Endothelial cell (in vitro differentiated cells): ENCODE measurements around the gene FUBP3. TPM values are rescaled to one million over a fixed set of nuclear protein-coding genes. Genes with fewer than 3 reads are reported as not detected.

Experiments used
- DNase-seq: peaks from one replicate; pipeline ENCODE4 v3.0.0; 2021; ENCODE audit warnings: low spot score
- H3K27ac Mint-ChIP-seq: one replicate; pipeline ENCODE4 v1.8.0; 2021; ENCODE audit warnings: mixed read lengths, inconsistent platforms; ENCODE audit not compliant: unreplicated experiment
- H3K27me3 Mint-ChIP-seq: one replicate; pipeline ENCODE4 v1.8.0; 2021; ENCODE audit warnings: mild to moderate bottlenecking, moderate library complexity, mixed read lengths, inconsistent platforms; ENCODE audit not compliant: unreplicated experiment
- H3K36me3 Mint-ChIP-seq: one replicate; pipeline ENCODE4 v1.8.0; 2021; ENCODE audit warnings: mild to moderate bottlenecking, low read depth, mixed read lengths, inconsistent platforms; ENCODE audit not compliant: unreplicated experiment
- H3K4me1 Mint-ChIP-seq: one replicate; pipeline ENCODE4 v1.8.0; 2021; ENCODE audit warnings: mild to moderate bottlenecking, mixed read lengths, inconsistent platforms; ENCODE audit not compliant: unreplicated experiment
- H3K4me3 Mint-ChIP-seq: one replicate; pipeline ENCODE4 v1.8.0; 2021; ENCODE audit warnings: mild to moderate bottlenecking, mixed read lengths, inconsistent platforms; ENCODE audit not compliant: unreplicated experiment
- H3K9me3 Mint-ChIP-seq: one replicate; pipeline ENCODE4 v1.8.0; 2021; ENCODE audit warnings: mixed read lengths, inconsistent platforms; ENCODE audit not compliant: unreplicated experiment
- CTCF ChIP-seq: fragments of 200-600 bp; sonication (generic); IDR thresholded peaks from one replicate; pipeline ENCODE4 v1.5.0; 2021; ENCODE audit warnings: antibody characterized with exemption; ENCODE audit not compliant: unreplicated experiment
- total RNA-seq: library from RNA; stranded (reverse); fragmentation: NEBNext Ultra II Directional; extraction: Animal tissue kit (Norgen Biotek cat#: 25700); gene quantifications from one replicate; pipeline ENCODE4 v1.2.1, GENCODE V29; 2021; ENCODE audit not compliant: unreplicated experiment

The FUBP3 gene
- total RNA-seq, 1 donor from 2014 or later = 61.9 TPM

- Mint-ChIP-seq H3K27ac (no peak overlapping the region), H3K9me3 (no peaks in the 10 kb centered on the region), H3K36me3 (peaks cover 4% of the 10 kb centered on the region), H3K27me3 (peaks cover 28% of the 10 kb centered on the region), H3K4me1 (peaks cover 2% of the 10 kb centered on the region), H3K4me3 (no peak overlapping the region)
- DNase-seq = no peak
- no peak for TF ChIP-seq CTCF
These were observed 90.6 kb downstream of the FUBP3 start for GRCh38 chr9:130669965-130670364.

- Mint-ChIP-seq H3K9me3 (no peaks in the 10 kb centered on the region), H3K27ac (no peak overlapping the region), H3K4me1 (no peaks in the 10 kb centered on the region), H3K27me3 (peaks cover 25% of the 10 kb centered on the region), H3K4me3 (no peak overlapping the region), H3K36me3 (no peaks in the 10 kb centered on the region)
- no peak for DNase-seq
- no peak for TF ChIP-seq CTCF
These were observed 91.3 kb downstream of the FUBP3 start for GRCh38 chr9:130670644-130671043.

- DNase-seq = no peak
- Mint-ChIP-seq H3K4me1 (no peaks in the 10 kb centered on the region), H3K36me3 (no peaks in the 10 kb centered on the region), H3K4me3 (no peak overlapping the region), H3K9me3 (no peaks in the 10 kb centered on the region), H3K27me3 (peaks cover 21% of the 10 kb centered on the region), H3K27ac (no peak overlapping the region)
- no peak for TF ChIP-seq CTCF
These were observed 93.1 kb downstream of the FUBP3 start for GRCh38 chr9:130672466-130672865.

- no peak for DNase-seq
- peaks cover 21% of the 10 kb centered on the region for H3K27me3 Mint-ChIP-seq
- H3K4me3 Mint-ChIP-seq = no peak overlapping the region
- TF ChIP-seq CTCF = no peak
- no peaks in the 10 kb centered on the region for H3K9me3 Mint-ChIP-seq
- no peaks in the 10 kb centered on the region for H3K4me1 Mint-ChIP-seq
- no peak overlapping the region for H3K27ac Mint-ChIP-seq
- H3K36me3 Mint-ChIP-seq = no peaks in the 10 kb centered on the region
These were observed 93.7 kb downstream of the FUBP3 start for GRCh38 chr9:130672933-130673615.

GRCh38 chr9:130675396-130675795 is 96.0 kb downstream of the FUBP3 start:
- Mint-ChIP-seq H3K27ac (no peak overlapping the region), H3K36me3 (no peaks in the 10 kb centered on the region), H3K4me1 (no peaks in the 10 kb centered on the region), H3K9me3 (no peaks in the 10 kb centered on the region), H3K4me3 (no peak overlapping the region), H3K27me3 (peaks cover 14% of the 10 kb centered on the region)
- TF ChIP-seq CTCF = no peak
- no peak for DNase-seq
